ENCODE results near the gene AMFR. TPM values are rescaled to one million over a fixed set of nuclear protein-coding genes. Genes with fewer than 3 reads are reported as not detected.

The AMFR gene
- polyA plus RNA-seq, 3 donors, result 28.3 to 68.1 (median 48.9) TPM

GRCh38 chr16:56348168-56349085 lies 76.9 kb downstream of the AMFR start:
- no peak overlapping the region for H3K4me2 ChIP-seq (replicated peaks; ENCODE audit: extremely low read depth, low read length, poor library complexity, severe bottlenecking)
- H3K79me2 ChIP-seq (ENCODE audit: insufficient read depth, low read length), result no peaks in the 10 kb centered on the region
- no peak overlapping the region for H3K4me3 ChIP-seq (replicated peaks in 1 of 3; ENCODE audit: low read depth in 2 of 3, low read length in 3 of 3)
- H3K36me3 ChIP-seq (replicated peaks in 1 of 2; ENCODE audit: control insufficient read depth in 1 of 2, insufficient read depth in 2 of 2, low read length in 2 of 2), result no peaks in the 10 kb centered on the region
- no peaks in the 10 kb centered on the region for H3K9me3 ChIP-seq (replicated peaks in 1 of 2; ENCODE audit: control insufficient read depth in 1 of 2, insufficient read depth in 1 of 2, low read length in 2 of 2)
- H3K27ac ChIP-seq (ENCODE audit: low read depth in 1 of 2, low read length in 2 of 2), result no peak overlapping the region
- no peaks in the 10 kb centered on the region for H4K20me1 ChIP-seq (ENCODE audit: insufficient read depth, low read length)
- Mint-ChIP-seq H3K9me3 (no peaks in the 10 kb centered on the region), H3K27me3 (ENCODE audit: low read depth in 3 of 3) (peaks cover 3 to 15% (median 4%) of the 10 kb centered on the region in 3 donors), H3K4me3 (no peak overlapping the region), H3K4me1 (no peaks in the 10 kb centered on the region), H3K36me3 (no peaks in the 10 kb centered on the region), H3K27ac (no peak overlapping the region)
- WGBS (ENCODE audit: insufficient coverage), result 84% methylated on average over 20 of the region's 25 CpGs
- no peaks in the 10 kb centered on the region for H3K4me1 ChIP-seq (ENCODE audit: control insufficient read depth in 1 of 2, insufficient read depth in 2 of 2, low read length in 2 of 2)
- H2AFZ ChIP-seq (ENCODE audit: insufficient read depth, low read depth, low read length, poor library complexity, severe bottlenecking), result no peak overlapping the region
- no peak overlapping the region for H3K9ac ChIP-seq (ENCODE audit: insufficient read depth, low read length, poor library complexity, severe bottlenecking)
- no peak for TF ChIP-seq CTCF (IDR thresholded peaks at IDR 0.05)
- H3K27me3 ChIP-seq (ENCODE audit: control insufficient read depth in 2 of 2, insufficient read depth in 2 of 2, low read length in 2 of 2), result no peaks in the 10 kb centered on the region
- intact Hi-C loops (cut with micrococcal nuclease), result no loop called here
- DNase-seq, result no peak

- Mint-ChIP-seq H3K4me3 (no peak overlapping the region), H3K27me3 (ENCODE audit: low read depth in 3 of 3) (peaks cover 3 to 15% (median 4%) of the 10 kb centered on the region in 3 donors), H3K36me3 (no peaks in the 10 kb centered on the region), H3K9me3 (no peaks in the 10 kb centered on the region), H3K27ac (no peak overlapping the region), H3K4me1 (no peaks in the 10 kb centered on the region)
- H3K27me3 ChIP-seq (ENCODE audit: control insufficient read depth in 2 of 2, insufficient read depth in 2 of 2, low read length in 2 of 2), result no peaks in the 10 kb centered on the region
- DNase-seq, result no peak
- no peak overlapping the region for H2AFZ ChIP-seq (ENCODE audit: insufficient read depth, low read depth, low read length, poor library complexity, severe bottlenecking)
- no peaks in the 10 kb centered on the region for H3K4me1 ChIP-seq (ENCODE audit: control insufficient read depth in 1 of 2, insufficient read depth in 2 of 2, low read length in 2 of 2)
- no peak overlapping the region for H3K4me2 ChIP-seq (replicated peaks; ENCODE audit: extremely low read depth, low read length, poor library complexity, severe bottlenecking)
- WGBS (ENCODE audit: insufficient coverage), result 100% methylated on average over 2 of the region's 11 CpGs
- H3K36me3 ChIP-seq (replicated peaks in 1 of 2; ENCODE audit: control insufficient read depth in 1 of 2, insufficient read depth in 2 of 2, low read length in 2 of 2), result no peaks in the 10 kb centered on the region
- no peaks in the 10 kb centered on the region for H3K79me2 ChIP-seq (ENCODE audit: insufficient read depth, low read length)
- H3K9me3 ChIP-seq (replicated peaks in 1 of 2; ENCODE audit: control insufficient read depth in 1 of 2, insufficient read depth in 1 of 2, low read length in 2 of 2), result no peaks in the 10 kb centered on the region
- no peak overlapping the region for H3K4me3 ChIP-seq (replicated peaks in 1 of 3; ENCODE audit: low read depth in 2 of 3, low read length in 3 of 3)
- H4K20me1 ChIP-seq (ENCODE audit: insufficient read depth, low read length), result no peaks in the 10 kb centered on the region
- H3K9ac ChIP-seq (ENCODE audit: insufficient read depth, low read length, poor library complexity, severe bottlenecking), result no peak overlapping the region
- H3K27ac ChIP-seq (ENCODE audit: low read depth in 1 of 2, low read length in 2 of 2), result no peak overlapping the region
- intact Hi-C loops (cut with micrococcal nuclease), result no loop called here
- no peak for TF ChIP-seq CTCF (IDR thresholded peaks at IDR 0.05)
These were observed 77.7 kb downstream of the AMFR start for GRCh38 chr16:56347670-56348069.
